SH-SY5Y (cell line): Measurements from ENCODE around the gene FOXS1.

ENCODE experiments used
- GATA2 ChIP-seq: IDR thresholded peaks from 2 replicates; pipeline ENCODE4 v1.6.1; 2011; ENCODE audit warnings: mild to moderate bottlenecking, low read depth, low read length
- GATA3 ChIP-seq: IDR thresholded peaks from 2 replicates; pipeline ENCODE4 v1.6.1; 2011; ENCODE audit warnings: low read depth, mild to moderate bottlenecking, low read length, moderate library complexity

GRCh38 chr20:31803552-31804291, 41.7 kb downstream of the FOXS1 start:
- TF ChIP-seq GATA3, result peak; percentile 90
- peak; percentile 84 for TF ChIP-seq GATA2
